ENCODE data around the gene ZBTB20.

ZBTB20 gene

GRCh38 chr3:114499976-114500375, 647.1 kb downstream of the ZBTB20 start:
- ChIA-PET POLR2A (no interaction called here), CTCF (interaction anchor here (1.5 kb wide), 1 partner anchor 12 kb away, joined by 3 read pairs; no protein-coding TSS in a partner anchor)
- no peak overlapping the region for H3K4me3 ChIP-seq (ENCODE audit: low read depth, low read length)
- no peak for DNase-seq (ENCODE audit: low read depth, low spot score)
- no peak for TF ChIP-seq CTCF (IDR thresholded peaks at IDR 0.05; ENCODE audit: insufficient read depth, low read length, missing control alignments)

DNA sequence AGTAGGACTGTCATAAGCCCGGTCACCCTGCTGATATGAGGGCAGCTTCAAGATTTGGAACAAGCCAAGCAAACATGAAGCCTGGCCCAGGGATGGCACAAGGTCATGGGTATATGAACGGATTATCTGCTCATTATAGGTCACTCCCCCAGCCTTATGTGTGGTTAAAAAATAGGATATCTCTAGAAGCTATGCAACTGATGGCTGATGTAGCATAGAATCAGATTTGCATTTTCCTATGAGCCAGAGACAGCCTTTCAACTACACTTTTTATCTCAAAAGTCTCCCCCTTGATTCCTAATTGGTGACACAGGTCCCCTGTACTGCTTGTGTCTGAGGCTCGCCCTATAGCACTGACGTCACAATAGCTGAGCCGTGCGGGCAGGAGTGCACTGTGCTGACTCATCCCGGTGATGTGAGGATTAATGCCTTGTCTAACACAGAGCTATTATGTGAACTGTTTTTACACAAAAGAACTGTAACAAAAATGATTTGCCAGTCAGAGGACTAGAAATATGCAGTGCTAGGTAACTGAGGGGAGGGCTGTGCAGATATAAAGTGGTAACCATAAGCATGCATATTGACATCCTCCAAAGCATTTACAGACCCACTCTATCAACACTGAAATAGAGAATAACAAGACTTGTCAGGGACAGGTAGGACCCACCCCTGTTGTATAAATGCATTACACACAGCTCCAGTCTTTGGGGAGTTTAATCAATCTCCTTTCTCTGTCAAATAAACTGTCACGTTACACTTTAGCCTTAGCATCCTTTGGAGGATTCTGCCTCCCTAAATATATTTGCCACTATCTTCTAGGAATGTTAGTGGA, 648.3 kb downstream of the ZBTB20 start:
- ChIA-PET POLR2A (no interaction called here), CTCF (interaction anchor here (1.3 kb wide), 3 partner anchors 8 to 28 kb away, joined by 3 to 5 read pairs (median 3); no protein-coding TSS in a partner anchor)
- no peak for DNase-seq (ENCODE audit: low read depth, low spot score)
- no peak overlapping the region for H3K4me3 ChIP-seq (ENCODE audit: low read depth, low read length)
- TF ChIP-seq CTCF (IDR thresholded peaks at IDR 0.05; ENCODE audit: insufficient read depth, low read length, missing control alignments) = no peak

DNA sequence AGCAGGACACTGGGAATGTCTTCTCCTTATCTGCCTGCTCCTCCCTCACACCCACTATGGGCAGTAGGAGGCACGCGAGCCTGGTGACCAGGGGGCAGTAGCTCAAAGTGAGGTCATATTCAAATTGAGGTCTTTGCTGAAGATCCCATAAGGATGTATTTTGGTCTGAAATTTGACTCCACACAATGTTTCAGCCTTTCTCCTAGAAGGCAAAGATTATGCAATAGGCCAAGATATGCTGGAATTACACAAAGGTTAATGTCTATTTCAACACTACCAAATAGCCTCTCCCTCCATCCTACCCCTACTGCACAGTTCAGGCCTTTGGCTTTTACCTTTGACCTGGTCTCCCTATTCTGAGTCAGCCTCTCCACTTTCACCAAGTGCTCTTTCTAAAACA, 650.2 kb downstream of the ZBTB20 start:
- DNase-seq (ENCODE audit: low read depth, low spot score) = no peak
- no peak for TF ChIP-seq CTCF (IDR thresholded peaks at IDR 0.05; ENCODE audit: insufficient read depth, low read length, missing control alignments)
- H3K4me3 ChIP-seq (ENCODE audit: low read depth, low read length) = no peak overlapping the region
- CTCF ChIA-PET = no interaction called here
- POLR2A ChIA-PET = no interaction called here

GRCh38 chr3:114496466-114496865, 650.6 kb downstream of the ZBTB20 start:
- DNase-seq (ENCODE audit: low read depth, low spot score) = no peak
- ChIA-PET POLR2A (no interaction called here), CTCF (interaction anchor here (0.8 kb wide), 1 partner anchor 28 kb away, joined by 4 read pairs; no protein-coding TSS in a partner anchor)
- H3K4me3 ChIP-seq (ENCODE audit: low read depth, low read length) = no peak overlapping the region
- TF ChIP-seq CTCF (IDR thresholded peaks at IDR 0.05; ENCODE audit: insufficient read depth, low read length, missing control alignments) = no peak

DNA sequence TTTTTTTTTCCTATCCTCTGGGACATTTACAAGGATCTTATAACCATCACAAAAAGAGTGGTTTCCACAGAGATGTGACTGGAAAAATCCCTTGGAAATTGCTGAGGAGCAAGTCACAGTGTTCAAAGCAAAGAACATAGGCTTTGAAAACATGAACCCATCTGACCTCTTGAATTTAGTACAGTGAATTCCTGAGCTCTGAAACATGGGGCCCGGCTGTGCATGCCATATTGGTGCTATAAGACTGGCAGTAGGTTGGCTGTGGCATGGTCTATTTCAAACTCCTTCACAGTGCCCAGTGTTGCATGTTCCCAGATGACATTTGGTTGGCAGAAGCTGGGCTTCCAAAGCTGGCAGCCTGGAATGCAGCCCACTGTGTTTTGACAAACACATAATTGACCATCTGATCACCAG, 651.1 kb downstream of the ZBTB20 start:
- TF ChIP-seq CTCF (IDR thresholded peaks at IDR 0.05; ENCODE audit: insufficient read depth, low read length, missing control alignments) = no peak
- ChIA-PET CTCF (interaction anchor here (0.8 kb wide), 1 partner anchor 28 kb away, joined by 4 read pairs; no protein-coding TSS in a partner anchor), POLR2A (no interaction called here)
- peak; percentile 41 for DNase-seq (ENCODE audit: low read depth, low spot score)
- H3K4me3 ChIP-seq (ENCODE audit: low read depth, low read length) = no peak overlapping the region

GRCh38 chr3:114494498-114494897, 652.6 kb downstream of the ZBTB20 start:
- TF ChIP-seq CTCF (IDR thresholded peaks at IDR 0.05; ENCODE audit: insufficient read depth, low read length, missing control alignments) = no peak
- no peak for DNase-seq (ENCODE audit: low read depth, low spot score)
- ChIA-PET CTCF (no interaction called here), POLR2A (no interaction called here)
- H3K4me3 ChIP-seq (ENCODE audit: low read depth, low read length) = no peak overlapping the region

Measured in AG04449 (cell line).